SK-N-SH treated with all-trans-retinoic acid at 6 μM for 48 hours (cell line): ENCODE measurements around the gene PIF1.

Experiments
- ARNTL ChIP-seq: fragments of 450-650 bp; formaldehyde crosslinking; IDR thresholded peaks from 2 replicates; pipeline ENCODE4 v1.5.0; 2020; ENCODE audit warnings: low read depth, mild to moderate bottlenecking, moderate library complexity, borderline replicate concordance
- BACH2 ChIP-seq: fragments of 250-450 bp; sonication (Bioruptor Pico); IDR thresholded peaks from 2 replicates; pipeline ENCODE4 v1.9.0; 2021; ENCODE audit warnings: mild to moderate bottlenecking, borderline replicate concordance
- CREB5 ChIP-seq: fragments of 250-450 bp; sonication (Bioruptor Pico); IDR thresholded peaks from 2 replicates; pipeline ENCODE4 v1.5.1; 2020; ENCODE audit warnings: low read depth, mild to moderate bottlenecking, moderate library complexity
- ZNF8 ChIP-seq: fragments of 450-650 bp; formaldehyde crosslinking; IDR thresholded peaks from 2 replicates; pipeline ENCODE4 v1.5.0; 2020; ENCODE audit warnings: mild to moderate bottlenecking, moderate library complexity
- TF ChIP-seq, protein P1 (sequence below): fragments of 250-450 bp; sonication (Bioruptor Pico); IDR thresholded peaks from 2 replicates; pipeline ENCODE4 v1.8.0; 2020; ENCODE audit warnings: mild to moderate bottlenecking, moderate library complexity, borderline replicate concordance
- TF ChIP-seq, protein P2 (sequence below): fragments of 250-450 bp; sonication (Bioruptor Pico); IDR thresholded peaks from 2 replicates; pipeline ENCODE4 v1.5.1; 2021; ENCODE audit warnings: mild to moderate bottlenecking, moderate library complexity
- TF ChIP-seq, protein P3 (sequence below): fragments of 250-450 bp; sonication (Bioruptor Pico); IDR thresholded peaks from 2 replicates; pipeline ENCODE4 v1.5.0; 2020; ENCODE audit warnings: mild to moderate bottlenecking, moderate library complexity
- TF ChIP-seq, protein P4 (sequence below): fragments of 250-450 bp; sonication (Bioruptor Pico); IDR thresholded peaks from 2 replicates; pipeline ENCODE4 v1.8.0; 2021; ENCODE audit warnings: low read depth, mild to moderate bottlenecking, moderate library complexity, borderline replicate concordance

DNA sequence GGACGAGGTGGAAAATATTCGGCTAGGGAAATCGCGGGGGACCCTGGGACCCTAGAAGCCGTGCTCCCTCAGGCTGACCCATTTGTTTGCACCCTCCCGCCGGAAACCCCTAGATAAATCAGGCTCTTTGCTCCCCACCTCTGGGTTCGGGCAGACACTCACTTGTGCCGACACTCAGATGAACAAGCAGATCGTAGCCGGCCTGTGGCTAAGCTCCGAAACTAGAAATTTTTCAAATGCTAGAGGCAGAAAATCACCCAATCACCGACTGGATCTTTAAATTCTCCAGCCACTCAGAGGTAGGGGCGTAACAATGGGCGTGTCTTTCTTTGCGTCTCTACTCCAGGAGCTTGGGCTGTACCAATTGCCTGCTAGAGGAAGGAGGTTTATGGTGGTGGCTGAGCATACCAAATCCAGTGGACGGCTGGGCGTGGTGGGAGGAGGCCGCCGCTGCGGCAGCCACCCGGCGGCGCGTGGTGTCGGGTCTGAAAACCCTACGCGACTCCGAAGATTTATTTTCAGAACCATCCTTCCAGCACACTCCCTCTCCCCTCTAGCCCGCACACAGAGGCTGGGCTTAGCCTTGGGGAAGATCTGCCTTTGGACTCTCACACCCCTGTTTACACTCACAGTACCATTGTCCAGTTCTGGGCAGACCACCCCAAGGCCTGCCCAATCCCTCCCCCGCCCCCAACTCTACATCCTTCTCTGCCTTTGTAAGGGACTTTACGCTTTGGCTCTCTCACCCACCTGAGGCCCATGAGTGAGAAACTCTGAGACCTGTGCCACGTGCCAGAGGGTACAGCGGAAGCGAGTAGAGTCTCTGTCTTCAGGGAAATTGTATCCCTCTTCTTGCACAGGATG, at the start of gene PIF1:
- TF ChIP-seq ARNTL (CRISPR knock-in tag) (no peak), BACH2 (CRISPR knock-in tag) (no peak), CREB5 (CRISPR knock-in tag) (no peak), ZNF8 (CRISPR knock-in tag) (no peak)
- TF ChIP-seq, protein P1, sequence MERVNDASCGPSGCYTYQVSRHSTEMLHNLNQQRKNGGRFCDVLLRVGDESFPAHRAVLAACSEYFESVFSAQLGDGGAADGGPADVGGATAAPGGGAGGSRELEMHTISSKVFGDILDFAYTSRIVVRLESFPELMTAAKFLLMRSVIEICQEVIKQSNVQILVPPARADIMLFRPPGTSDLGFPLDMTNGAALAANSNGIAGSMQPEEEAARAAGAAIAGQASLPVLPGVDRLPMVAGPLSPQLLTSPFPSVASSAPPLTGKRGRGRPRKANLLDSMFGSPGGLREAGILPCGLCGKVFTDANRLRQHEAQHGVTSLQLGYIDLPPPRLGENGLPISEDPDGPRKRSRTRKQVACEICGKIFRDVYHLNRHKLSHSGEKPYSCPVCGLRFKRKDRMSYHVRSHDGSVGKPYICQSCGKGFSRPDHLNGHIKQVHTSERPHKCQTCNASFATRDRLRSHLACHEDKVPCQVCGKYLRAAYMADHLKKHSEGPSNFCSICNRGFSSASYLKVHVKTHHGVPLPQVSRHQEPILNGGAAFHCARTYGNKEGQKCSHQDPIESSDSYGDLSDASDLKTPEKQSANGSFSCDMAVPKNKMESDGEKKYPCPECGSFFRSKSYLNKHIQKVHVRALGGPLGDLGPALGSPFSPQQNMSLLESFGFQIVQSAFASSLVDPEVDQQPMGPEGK = no peak
- TF ChIP-seq, protein P2, sequence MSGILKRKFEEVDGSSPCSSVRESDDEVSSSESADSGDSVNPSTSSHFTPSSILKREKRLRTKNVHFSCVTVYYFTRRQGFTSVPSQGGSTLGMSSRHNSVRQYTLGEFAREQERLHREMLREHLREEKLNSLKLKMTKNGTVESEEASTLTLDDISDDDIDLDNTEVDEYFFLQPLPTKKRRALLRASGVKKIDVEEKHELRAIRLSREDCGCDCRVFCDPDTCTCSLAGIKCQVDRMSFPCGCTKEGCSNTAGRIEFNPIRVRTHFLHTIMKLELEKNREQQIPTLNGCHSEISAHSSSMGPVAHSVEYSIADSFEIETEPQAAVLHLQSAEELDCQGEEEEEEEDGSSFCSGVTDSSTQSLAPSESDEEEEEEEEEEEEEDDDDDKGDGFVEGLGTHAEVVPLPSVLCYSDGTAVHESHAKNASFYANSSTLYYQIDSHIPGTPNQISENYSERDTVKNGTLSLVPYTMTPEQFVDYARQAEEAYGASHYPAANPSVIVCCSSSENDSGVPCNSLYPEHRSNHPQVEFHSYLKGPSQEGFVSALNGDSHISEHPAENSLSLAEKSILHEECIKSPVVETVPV = no peak
- TF ChIP-seq, protein P3, sequence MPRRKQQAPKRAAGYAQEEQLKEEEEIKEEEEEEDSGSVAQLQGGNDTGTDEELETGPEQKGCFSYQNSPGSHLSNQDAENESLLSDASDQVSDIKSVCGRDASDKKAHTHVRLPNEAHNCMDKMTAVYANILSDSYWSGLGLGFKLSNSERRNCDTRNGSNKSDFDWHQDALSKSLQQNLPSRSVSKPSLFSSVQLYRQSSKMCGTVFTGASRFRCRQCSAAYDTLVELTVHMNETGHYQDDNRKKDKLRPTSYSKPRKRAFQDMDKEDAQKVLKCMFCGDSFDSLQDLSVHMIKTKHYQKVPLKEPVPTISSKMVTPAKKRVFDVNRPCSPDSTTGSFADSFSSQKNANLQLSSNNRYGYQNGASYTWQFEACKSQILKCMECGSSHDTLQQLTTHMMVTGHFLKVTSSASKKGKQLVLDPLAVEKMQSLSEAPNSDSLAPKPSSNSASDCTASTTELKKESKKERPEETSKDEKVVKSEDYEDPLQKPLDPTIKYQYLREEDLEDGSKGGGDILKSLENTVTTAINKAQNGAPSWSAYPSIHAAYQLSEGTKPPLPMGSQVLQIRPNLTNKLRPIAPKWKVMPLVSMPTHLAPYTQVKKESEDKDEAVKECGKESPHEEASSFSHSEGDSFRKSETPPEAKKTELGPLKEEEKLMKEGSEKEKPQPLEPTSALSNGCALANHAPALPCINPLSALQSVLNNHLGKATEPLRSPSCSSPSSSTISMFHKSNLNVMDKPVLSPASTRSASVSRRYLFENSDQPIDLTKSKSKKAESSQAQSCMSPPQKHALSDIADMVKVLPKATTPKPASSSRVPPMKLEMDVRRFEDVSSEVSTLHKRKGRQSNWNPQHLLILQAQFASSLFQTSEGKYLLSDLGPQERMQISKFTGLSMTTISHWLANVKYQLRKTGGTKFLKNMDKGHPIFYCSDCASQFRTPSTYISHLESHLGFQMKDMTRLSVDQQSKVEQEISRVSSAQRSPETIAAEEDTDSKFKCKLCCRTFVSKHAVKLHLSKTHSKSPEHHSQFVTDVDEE (CRISPR knock-in tag) = no peak
- TF ChIP-seq, protein P4, sequence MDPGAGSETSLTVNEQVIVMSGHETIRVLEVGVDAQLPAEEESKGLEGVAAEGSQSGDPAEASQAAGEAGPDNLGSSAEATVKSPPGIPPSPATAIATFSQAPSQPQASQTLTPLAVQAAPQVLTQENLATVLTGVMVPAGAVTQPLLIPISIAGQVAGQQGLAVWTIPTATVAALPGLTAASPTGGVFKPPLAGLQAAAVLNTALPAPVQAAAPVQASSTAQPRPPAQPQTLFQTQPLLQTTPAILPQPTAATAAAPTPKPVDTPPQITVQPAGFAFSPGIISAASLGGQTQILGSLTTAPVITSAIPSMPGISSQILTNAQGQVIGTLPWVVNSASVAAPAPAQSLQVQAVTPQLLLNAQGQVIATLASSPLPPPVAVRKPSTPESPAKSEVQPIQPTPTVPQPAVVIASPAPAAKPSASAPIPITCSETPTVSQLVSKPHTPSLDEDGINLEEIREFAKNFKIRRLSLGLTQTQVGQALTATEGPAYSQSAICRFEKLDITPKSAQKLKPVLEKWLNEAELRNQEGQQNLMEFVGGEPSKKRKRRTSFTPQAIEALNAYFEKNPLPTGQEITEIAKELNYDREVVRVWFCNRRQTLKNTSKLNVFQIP (CRISPR knock-in tag) = no peak
